Common myeloid progenitor, CD34-positive (primary cell): ENCODE measurements around the gene SURF1.
"Not testable (repeated sequence)": the region's sequence is repeated elsewhere in the genome, so short reads cannot be mapped to it uniquely, and the experiment has no call there.

ENCODE experiments used
- CTCF ChIA-PET: fragments of 350-600 bp; sonication (Branson Sonifier 250); formaldehyde crosslinking; loops from one replicate; lab custom pipeline; 2021; ENCODE audit warnings: antibody characterized with exemption; lab: Charles Lee
- POLR2A ChIA-PET: fragments of 350-600 bp; sonication (Branson Sonifier 250); formaldehyde crosslinking; loops from one replicate; lab custom pipeline; 2021; ENCODE audit warnings: antibody characterized with exemption; lab: Charles Lee
- DNase-seq, 3 donors: peaks; one replicate each; pipeline versions ENCODE4 v3.0.0 to v3.0.0-alpha.2; 2013
- H3K27ac ChIP-seq, 2 experiments: 1 replicate in 1 of 2; 2 replicates in 1 of 2; pipeline ENCODE4 v1.7.0; 2013; ENCODE audit warnings: inconsistent platforms in 2 of 2, low read length in 2 of 2, mild to moderate bottlenecking in 2 of 2, low read depth in 1 of 2, moderate library complexity in 1 of 2; ENCODE audit not compliant: severe bottlenecking in 2 of 2, insufficient read depth in 1 of 2, poor library complexity in 1 of 2
- H3K27me3 ChIP-seq, 5 experiments: replicated peaks in 2 of 5; 1 replicate in 3 of 5; 2 replicates in 2 of 5; pipeline versions ENCODE4 v1.6.1 to v1.7.0; 2013; ENCODE audit warnings: low read length in 4 of 5, mild to moderate bottlenecking in 2 of 5, moderate library complexity in 2 of 5, inconsistent platforms in 1 of 5; ENCODE audit not compliant: insufficient read depth in 5 of 5, control insufficient read depth in 4 of 5
- H3K36me3 ChIP-seq, 4 experiments: 1 replicate in 2 of 4; 2 replicates in 2 of 4; pipeline versions ENCODE4 v1.6.1 to v1.7.0; 2013; ENCODE audit warnings: low read length in 3 of 4, control low read depth in 1 of 4, mild to moderate bottlenecking in 1 of 4; ENCODE audit not compliant: control insufficient read depth in 4 of 4, insufficient read depth in 4 of 4
- H3K4me1 ChIP-seq, 4 experiments: 1 replicate in 3 of 4; 2 replicates in 1 of 4; pipeline versions ENCODE4 v1.6.1 to v1.7.1; 2013; ENCODE audit warnings: low read length in 3 of 4, mild to moderate bottlenecking in 3 of 4, control low read depth in 1 of 4, inconsistent platforms in 1 of 4, moderate library complexity in 1 of 4; ENCODE audit not compliant: control insufficient read depth in 4 of 4, insufficient read depth in 4 of 4; ENCODE audit errors: control extremely low read depth in 1 of 4
- H3K4me3 ChIP-seq, 7 experiments: 1 replicate in 4 of 7; 2 replicates in 3 of 7; pipeline versions ENCODE4 v1.5.1 to v1.7.0; 2013; ENCODE audit warnings: mild to moderate bottlenecking in 7 of 7, low read length in 6 of 7, moderate library complexity in 6 of 7, inconsistent platforms in 2 of 7, low read depth in 2 of 7, control low read depth in 1 of 7; ENCODE audit not compliant: insufficient read depth in 4 of 7, control insufficient read depth in 1 of 7; ENCODE audit errors: extremely low read depth in 1 of 7
- H3K9me3 ChIP-seq, 5 experiments: 1 replicate in 4 of 5; 2 replicates in 1 of 5; pipeline versions ENCODE4 v1.6.1 to v1.7.1; 2013; ENCODE audit warnings: low read length in 4 of 5, mild to moderate bottlenecking in 2 of 5, inconsistent platforms in 1 of 5, low read depth in 1 of 5, moderate library complexity in 1 of 5; ENCODE audit not compliant: control insufficient read depth in 4 of 5, insufficient read depth in 2 of 5; ENCODE audit errors: control extremely low read depth in 1 of 5
- WGBS: methylation state at CpG from one replicate; pipeline ENCODE4 v1.1.5; 2013; ENCODE audit not compliant: insufficient coverage; 5-methylcytosine and 5-hydroxymethylcytosine counted together

Gene SURF1

GRCh38 chr9:133334888-133335287 is 21.4 kb downstream of the SURF1 start:
- H3K4me3 ChIP-seq: peak overlapping the region in 6 of 7 experiments; percentile 62 to 95 (median 81)
- DNase-seq, POLR2A ChIA-PET, H3K9me3 ChIP-seq, H3K27me3 ChIP-seq: not testable (repeated sequence)
- peaks cover 18 to 58% (median 42%) of the 10 kb centered on the region in 4 experiments for H3K36me3 ChIP-seq
- H3K4me1 ChIP-seq: peaks cover 7 to 35% (median 31%) of the 10 kb centered on the region in 4 experiments
- WGBS: 96% methylated on average over 5 of the region's 11 CpGs
- H3K27ac ChIP-seq: peak overlapping the region; percentile 58 to 88
- CTCF ChIA-PET: interaction anchor here (0.8 to 2.0 kb wide), 6 partner anchors 8 to 154 kb away, joined by 3 to 7 read pairs (median 3); no protein-coding TSS in a partner anchor

- H3K27ac ChIP-seq: no peak overlapping the region
- WGBS: 90% methylated on average over 6 of the region's 6 CpGs
- no peaks in the 10 kb centered on the region for H3K27me3 ChIP-seq
- peaks cover 4 to 28% (median 24%) of the 10 kb centered on the region in 4 experiments for H3K4me1 ChIP-seq
- peaks cover 18 to 52% (median 41%) of the 10 kb centered on the region in 4 experiments for H3K36me3 ChIP-seq
- ChIA-PET POLR2A (no interaction called here), CTCF (interaction anchor here (1.3 to 2.0 kb wide), 4 partner anchors 8 to 148 kb away, joined by 3 to 7 read pairs (median 4); no protein-coding TSS in a partner anchor)
- H3K9me3 ChIP-seq: no peaks in the 10 kb centered on the region
- peak overlapping the region in 2 of 7 experiments; percentile 72 to 88 for H3K4me3 ChIP-seq
- DNase-seq: no peak
Measured at GRCh38 chr9:133334161-133334560, 22.1 kb downstream of the SURF1 start.

GRCh38 chr9:133333566-133333965 is 22.7 kb downstream of the SURF1 start:
- ChIA-PET POLR2A (no interaction called here), CTCF (interaction anchor here (1.3 to 1.5 kb wide), 4 partner anchors 9 to 95 kb away, joined by 3 to 4 read pairs (median 3); no protein-coding TSS in a partner anchor)
- 98% methylated on average over 10 of the region's 10 CpGs for WGBS
- H3K27ac ChIP-seq: peak overlapping the region in 1 of 2 experiments; percentile 10
- DNase-seq: no peak
- H3K27me3 ChIP-seq: no peaks in the 10 kb centered on the region
- peaks cover 18 to 51% (median 37%) of the 10 kb centered on the region in 4 experiments for H3K36me3 ChIP-seq
- peaks cover 4 to 22% (median 19%) of the 10 kb centered on the region in 4 experiments for H3K4me1 ChIP-seq
- no peaks in the 10 kb centered on the region for H3K9me3 ChIP-seq
- H3K4me3 ChIP-seq: no peak overlapping the region

- no peak overlapping the region for H3K27ac ChIP-seq
- H3K27me3 ChIP-seq: no peaks in the 10 kb centered on the region
- H3K36me3 ChIP-seq: peaks cover 18 to 51% (median 37%) of the 10 kb centered on the region in 4 experiments
- H3K4me1 ChIP-seq: peaks cover 4 to 21% (median 19%) of the 10 kb centered on the region in 4 experiments
- H3K4me3 ChIP-seq: no peak overlapping the region
- CTCF ChIA-PET: interaction anchor here (1.3 kb wide), 2 partner anchors 38 to 94 kb away, joined by 3 to 4 read pairs; no protein-coding TSS in a partner anchor
- POLR2A ChIA-PET: no interaction called here
- H3K9me3 ChIP-seq: no peaks in the 10 kb centered on the region
- WGBS: 93% methylated on average over 10 of the region's 11 CpGs
- no peak for DNase-seq
Measured at GRCh38 chr9:133333011-133333410, 23.3 kb downstream of the SURF1 start.

- H3K27ac ChIP-seq: no peak overlapping the region
- peaks cover 18 to 48% (median 36%) of the 10 kb centered on the region in 4 experiments for H3K36me3 ChIP-seq
- ChIA-PET POLR2A (no interaction called here), CTCF (interaction anchor here (1.1 to 3.3 kb wide), 4 partner anchors 11 to 94 kb away, joined by 3 to 9 read pairs (median 3); no protein-coding TSS in a partner anchor)
- H3K4me3 ChIP-seq: no peak overlapping the region
- DNase-seq: no peak
- peaks cover 4 to 21% (median 19%) of the 10 kb centered on the region in 4 experiments for H3K4me1 ChIP-seq
- H3K9me3 ChIP-seq: no peaks in the 10 kb centered on the region
- 92% methylated on average over 19 of the region's 20 CpGs for WGBS
- H3K27me3 ChIP-seq: no peaks in the 10 kb centered on the region
Measured at GRCh38 chr9:133332381-133332730, 23.9 kb downstream of the SURF1 start.

- H3K27ac ChIP-seq: no peak overlapping the region
- peaks cover 18 to 48% (median 36%) of the 10 kb centered on the region in 4 experiments for H3K36me3 ChIP-seq
- ChIA-PET POLR2A (no interaction called here), CTCF (interaction anchor here (1.1 to 3.3 kb wide), 4 partner anchors 12 to 93 kb away, joined by 3 to 10 read pairs (median 6); no protein-coding TSS in a partner anchor)
- H3K4me1 ChIP-seq: peaks cover 4 to 19% (median 19%) of the 10 kb centered on the region in 4 experiments
- 97% methylated on average over 57 of the region's 57 CpGs for WGBS
- H3K9me3 ChIP-seq: no peaks in the 10 kb centered on the region
- H3K27me3 ChIP-seq: no peaks in the 10 kb centered on the region
- DNase-seq: no peak
- H3K4me3 ChIP-seq: no peak overlapping the region
Measured at GRCh38 chr9:133331641-133332380, 24.5 kb downstream of the SURF1 start.
